Thyroid gland (tissue), 4 donors: ENCODE data around the gene PEPD. TPM values are rescaled to one million over a fixed set of nuclear protein-coding genes. Genes with fewer than 3 reads are reported as not detected.
"Not testable (repeated sequence)": the region's sequence is repeated elsewhere in the genome, so short reads cannot be mapped to it uniquely, and the experiment has no call there.

ENCODE experiments used
- DNase-seq, 2 donors: peaks; one replicate each; pipeline ENCODE4 v3.0.0-alpha.2; 2019
- H3K27ac ChIP-seq, 3 donors: fragments of 200-600 bp; sonication (generic); 1 replicate in 2 of 3; 2 replicates in 1 of 3; pipeline ENCODE4 v1.5.1; 2016 to 2019; ENCODE audit warnings: mild to moderate bottlenecking in 1 of 3, moderate library complexity in 1 of 3
- H3K27me3 ChIP-seq: fragments of 200-600 bp; sonication (generic); one replicate; pipeline ENCODE4 v1.5.1; 2019
- H3K36me3 ChIP-seq, 2 donors: fragments of 200-600 bp; sonication (generic); one replicate each; pipeline ENCODE4 v1.5.1; 2016 to 2019
- H3K4me1 ChIP-seq, 2 donors: fragments of 200-600 bp; sonication (generic); one replicate each; pipeline ENCODE4 v1.5.1; 2017 to 2019
- H3K4me3 ChIP-seq, 3 donors: fragments of 200-600 bp; sonication (generic); replicated peaks in 1 of 3; 1 replicate in 2 of 3; 2 replicates in 1 of 3; pipeline ENCODE4 v1.5.1; 2016; ENCODE audit warnings: mild to moderate bottlenecking in 1 of 3
- H3K9me3 ChIP-seq: fragments of 200-600 bp; sonication (generic); one replicate; pipeline ENCODE4 v1.5.1; 2017
- POLR2A ChIP-seq, 2 donors: fragments of 450-650 bp; IDR thresholded peaks; one replicate each; pipeline ENCODE4 v1.6.1; 2017; ENCODE audit warnings: antibody characterized with exemption in 2 of 2, mild to moderate bottlenecking in 2 of 2, moderate library complexity in 1 of 2
- WGBS, 2 donors: methylation state at CpG; one replicate each; pipeline ENCODE4 v1.1.5; 2017; 5-methylcytosine and 5-hydroxymethylcytosine counted together
- intact Hi-C: fragments of 100-400 bp; cut with DNase I; formaldehyde crosslinking; loops from one replicate; pipeline ENCODE4 v1.15.1; 2023
- total RNA-seq, 4 donors: library from RNA; depleted of rRNA; stranded (reverse); fragments of >200 nt; gene quantifications; one replicate each; pipeline ENCODE4 v1.2.3, GENCODE V29; 2016
- TF ChIP-seq, protein P1 (sequence below), 6 experiments: fragments of 200-600 bp in 3 of 6; fragments of 450-650 bp in 3 of 6; sonication (generic) in 3 of 6; IDR thresholded peaks; one replicate each; pipeline ENCODE4 v1.5.1; 2016 to 2019; ENCODE audit warnings: antibody characterized with exemption in 6 of 6, mild to moderate bottlenecking in 2 of 6, inconsistent platforms in 1 of 6, moderate library complexity in 1 of 6

Gene PEPD
- total RNA-seq, result 100 to 1,000 TPM in 2 of 4 donors, 10 to 100 TPM in 2; 76.8 to 121 (median 102) TPM

DNA sequence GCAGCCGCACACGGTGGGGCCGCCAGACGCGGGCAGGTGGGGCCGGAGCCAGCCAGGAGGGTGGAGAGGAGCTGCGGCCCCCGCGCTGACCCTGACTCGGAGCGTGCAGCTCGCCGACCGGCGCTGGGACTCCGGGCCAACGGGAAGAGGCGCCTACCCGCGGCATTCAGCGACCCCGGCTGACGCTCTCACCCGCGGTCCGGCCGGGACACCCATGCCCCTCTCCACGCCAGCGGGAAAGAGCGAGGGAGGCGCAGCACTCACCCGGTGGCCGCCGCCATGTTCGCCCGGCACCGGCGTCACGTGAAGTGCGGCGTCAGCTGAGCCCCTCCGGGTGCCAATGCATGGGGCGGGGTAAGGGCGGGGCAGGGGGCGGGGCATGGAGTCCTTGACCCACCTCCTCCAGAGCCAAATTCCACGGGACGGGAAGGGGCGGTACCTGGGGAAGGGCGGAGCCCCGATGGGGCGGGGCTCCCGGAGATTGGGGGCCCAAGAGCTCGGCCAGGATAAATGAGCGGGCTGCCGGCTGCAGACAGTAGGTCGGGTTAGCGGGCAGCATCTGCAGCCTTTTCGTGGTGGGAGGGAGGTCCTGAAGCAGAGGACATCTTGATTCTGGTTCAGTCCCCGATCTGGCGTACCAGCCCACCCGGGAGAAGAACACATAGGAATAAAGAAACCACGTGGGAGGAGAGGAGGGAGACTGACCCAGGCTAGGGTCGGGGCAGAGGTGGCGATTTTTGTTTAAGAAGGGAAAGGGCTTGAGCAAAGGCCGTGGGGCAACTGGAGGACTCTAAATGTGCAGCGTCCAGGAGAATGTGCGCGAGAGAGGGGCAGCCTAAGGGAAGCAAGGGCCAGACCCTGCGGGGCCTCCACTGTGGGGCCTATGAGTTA lies at the start of gene PEPD:
Gene PEPD (minus strand): TSS at position 312 of the 891 bp plus-strand sequence. CDS start 31 bp downstream, at position 281.
- 10 to 15% methylated on average over 18 to 22 of the region's 69 CpGs for WGBS, 2 donors
- TF ChIP-seq, protein P1, sequence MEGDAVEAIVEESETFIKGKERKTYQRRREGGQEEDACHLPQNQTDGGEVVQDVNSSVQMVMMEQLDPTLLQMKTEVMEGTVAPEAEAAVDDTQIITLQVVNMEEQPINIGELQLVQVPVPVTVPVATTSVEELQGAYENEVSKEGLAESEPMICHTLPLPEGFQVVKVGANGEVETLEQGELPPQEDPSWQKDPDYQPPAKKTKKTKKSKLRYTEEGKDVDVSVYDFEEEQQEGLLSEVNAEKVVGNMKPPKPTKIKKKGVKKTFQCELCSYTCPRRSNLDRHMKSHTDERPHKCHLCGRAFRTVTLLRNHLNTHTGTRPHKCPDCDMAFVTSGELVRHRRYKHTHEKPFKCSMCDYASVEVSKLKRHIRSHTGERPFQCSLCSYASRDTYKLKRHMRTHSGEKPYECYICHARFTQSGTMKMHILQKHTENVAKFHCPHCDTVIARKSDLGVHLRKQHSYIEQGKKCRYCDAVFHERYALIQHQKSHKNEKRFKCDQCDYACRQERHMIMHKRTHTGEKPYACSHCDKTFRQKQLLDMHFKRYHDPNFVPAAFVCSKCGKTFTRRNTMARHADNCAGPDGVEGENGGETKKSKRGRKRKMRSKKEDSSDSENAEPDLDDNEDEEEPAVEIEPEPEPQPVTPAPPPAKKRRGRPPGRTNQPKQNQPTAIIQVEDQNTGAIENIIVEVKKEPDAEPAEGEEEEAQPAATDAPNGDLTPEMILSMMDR (IDR thresholded peaks at IDR 0.05), result peak in 1 of 6 experiments; percentile 1
- peak; percentile 29 to 67 for TF ChIP-seq POLR2A (IDR thresholded peaks at IDR 0.05)
- H3K4me3 ChIP-seq, result peak within 1 kb of the TSS; percentile 71 to 92 (median 74)
- peaks cover 5 to 10% of the 10 kb centered on the region in 2 donors for H3K4me1 ChIP-seq
- DNase-seq, result peak; percentile 88 to 90
- intact Hi-C loops, result no loop called here
- peak within 1 kb of the TSS in 2 of 3 donors; percentile 36 to 48 for H3K27ac ChIP-seq
- H3K27me3 ChIP-seq, result no peaks in the 10 kb centered on the region
- H3K9me3 ChIP-seq, result no peaks in the 10 kb centered on the region
- H3K36me3 ChIP-seq, result no peaks in the 10 kb centered on the region

- H3K4me3 ChIP-seq, result no peak overlapping the region
- H3K4me1 ChIP-seq, result no peaks in the 10 kb centered on the region
- no peaks in the 10 kb centered on the region for H3K27me3 ChIP-seq
- intact Hi-C loops, result no loop called here
- H3K36me3 ChIP-seq, result no peaks in the 10 kb centered on the region
- WGBS, 2 donors, result 13 to 25% methylated on average over 5 of the region's 5 CpGs
- DNase-seq, result no peak
- no peaks in the 10 kb centered on the region for H3K9me3 ChIP-seq
- no peak overlapping the region for H3K27ac ChIP-seq
- TF ChIP-seq, protein P1 (IDR thresholded peaks at IDR 0.05), result no peak
- TF ChIP-seq POLR2A (IDR thresholded peaks at IDR 0.05), result no peak
Measured at GRCh38 chr19:33569821-33570220, 48.2 kb upstream of the PEPD start.

- H3K4me3 ChIP-seq, result no peak overlapping the region
- H3K27ac ChIP-seq, result no peak overlapping the region
- H3K36me3 ChIP-seq, result no peaks in the 10 kb centered on the region
- intact Hi-C loops, result no loop called here
- H3K9me3 ChIP-seq, result no peaks in the 10 kb centered on the region
- no peaks in the 10 kb centered on the region for H3K27me3 ChIP-seq
- no peak for TF ChIP-seq POLR2A (IDR thresholded peaks at IDR 0.05)
- TF ChIP-seq, protein P1 (IDR thresholded peaks at IDR 0.05), result no peak
- 82 to 85% methylated on average over 2 of the region's 2 CpGs for WGBS, 2 donors
- DNase-seq, result no peak
- no peaks in the 10 kb centered on the region for H3K4me1 ChIP-seq
Measured at GRCh38 chr19:33568706-33569105, 47.1 kb upstream of the PEPD start.

DNA sequence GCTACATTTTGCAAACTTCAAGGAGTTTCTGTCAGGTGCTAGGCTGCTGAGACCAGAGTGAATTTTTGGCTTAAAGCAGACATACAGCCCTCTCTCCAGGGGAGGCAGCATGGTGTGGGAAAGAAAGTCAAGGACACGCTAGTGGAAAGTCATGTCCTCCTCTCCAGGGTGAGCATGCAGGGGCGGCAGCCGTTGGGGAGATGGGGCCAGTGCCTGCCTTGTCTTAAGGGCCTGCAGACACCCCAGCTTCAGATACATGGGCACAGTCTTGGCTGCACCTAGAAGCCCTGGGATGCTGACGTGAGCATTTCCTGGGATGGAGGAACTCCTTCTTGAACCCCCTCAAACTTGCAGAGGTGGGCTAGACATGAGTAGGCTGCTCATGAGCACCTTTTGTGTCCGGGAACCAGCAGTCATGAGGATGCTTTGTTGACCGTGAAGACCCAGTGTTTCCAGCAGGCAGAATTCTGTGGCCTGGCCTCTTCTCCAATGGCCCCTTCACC lies 43.3 kb upstream of the PEPD start:
- intact Hi-C loops, result no loop called here
- no peak overlapping the region for H3K4me3 ChIP-seq
- TF ChIP-seq POLR2A (IDR thresholded peaks at IDR 0.05), result no peak
- TF ChIP-seq, protein P1 (IDR thresholded peaks at IDR 0.05), result no peak
- DNase-seq, result no peak
- 63 to 68% methylated on average over 6 of the region's 6 CpGs for whole genome bisulfite sequencing, 2 donors
- no peak overlapping the region for H3K27ac ChIP-seq
- no peaks in the 10 kb centered on the region for H3K9me3 ChIP-seq
- H3K27me3 ChIP-seq, result no peaks in the 10 kb centered on the region
- H3K36me3 ChIP-seq, result no peaks in the 10 kb centered on the region
- no peaks in the 10 kb centered on the region for H3K4me1 ChIP-seq

GRCh38 chr19:33562636-33563035 lies 41.0 kb upstream of the PEPD start:
- WGBS, 2 donors, result 67 to 78% methylated on average over 7 of the region's 7 CpGs

DNA sequence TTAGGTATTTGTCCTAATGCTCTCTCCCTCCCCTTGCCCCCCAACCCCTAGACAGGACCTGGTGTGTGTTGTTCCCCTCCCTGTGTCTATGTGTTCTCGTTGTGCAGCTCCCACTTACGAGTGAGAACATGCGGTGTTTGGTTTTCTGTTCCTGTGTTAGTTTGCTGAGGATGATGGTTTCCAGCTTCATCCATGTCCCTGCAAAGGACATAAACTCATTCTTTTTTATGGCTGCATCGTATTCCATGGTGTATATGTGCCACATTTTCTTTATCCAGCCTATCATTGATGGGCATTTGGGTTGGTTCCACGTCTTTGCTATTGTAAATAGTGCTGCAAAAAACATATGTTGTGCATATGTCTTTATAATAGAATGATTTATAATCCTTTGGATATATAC lies 40.1 kb upstream of the PEPD start:
- DNase-seq, H3K4me3 ChIP-seq, H3K36me3 ChIP-seq, H3K27me3 ChIP-seq, intact Hi-C loops, H3K27ac ChIP-seq, H3K9me3 ChIP-seq, H3K4me1 ChIP-seq: not testable (repeated sequence)
- 84 to 86% methylated on average over 5 of the region's 5 CpGs for WGBS, 2 donors

More at GRCh38 chr19:33562636-33563035, 41.0 kb upstream of the PEPD start:
- intact Hi-C loops, result no loop called here
- Histone ChIP-seq H3K4me1 (no peaks in the 10 kb centered on the region), H3K36me3 (no peaks in the 10 kb centered on the region), H3K4me3 (no peak overlapping the region), H3K27ac (no peak overlapping the region), H3K27me3 (no peaks in the 10 kb centered on the region), H3K9me3 (no peaks in the 10 kb centered on the region)
- no peak for DNase-seq
- TF ChIP-seq, protein P1 (IDR thresholded peaks at IDR 0.05), result no peak
- TF ChIP-seq POLR2A (IDR thresholded peaks at IDR 0.05), result no peak
